Mammary epithelial cell (primary cell): ENCODE results near the gene TMEM39A.

Source experiments
- EZH2 ChIP-seq: IDR thresholded peaks from 2 replicates; pipeline ENCODE4 v1.6.1; 2012; ENCODE audit warnings: low read length, inconsistent platforms, borderline replicate concordance
- TF ChIP-seq, protein P1 (sequence below), 2 donors: IDR thresholded peaks in 1 of 2; conservative IDR thresholded peaks in 1 of 2; 2 replicates each; pipeline ENCODE4 v1.5.1; 2011 to 2012; ENCODE audit warnings: inconsistent platforms in 2 of 2, low read length in 2 of 2, mild to moderate bottlenecking in 2 of 2, control low read depth in 1 of 2, low read depth in 1 of 2; ENCODE audit not compliant: insufficient read depth in 1 of 2; ENCODE audit errors: extremely low read depth in 1 of 2

DNA sequence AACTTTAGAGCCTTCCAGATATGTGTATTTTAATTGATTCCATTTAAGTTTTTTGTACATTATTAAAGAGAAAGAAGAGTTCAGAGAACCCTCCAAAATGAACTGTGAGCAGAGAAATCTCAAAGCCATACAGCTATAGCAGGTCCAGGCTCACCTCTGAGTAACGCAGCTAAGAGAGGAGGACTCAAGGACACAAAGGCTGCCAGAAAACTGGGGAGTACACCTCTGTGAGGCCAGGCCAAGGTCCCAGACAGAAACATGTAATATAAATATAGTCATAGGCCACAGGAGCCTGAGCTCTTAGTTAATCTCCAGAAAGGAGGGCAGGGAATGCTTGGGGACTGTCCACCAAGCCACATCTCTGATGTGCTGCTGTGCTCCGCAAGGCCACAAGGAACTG is 66.5 kb downstream of the TMEM39A start:
- TF ChIP-seq, protein P1, sequence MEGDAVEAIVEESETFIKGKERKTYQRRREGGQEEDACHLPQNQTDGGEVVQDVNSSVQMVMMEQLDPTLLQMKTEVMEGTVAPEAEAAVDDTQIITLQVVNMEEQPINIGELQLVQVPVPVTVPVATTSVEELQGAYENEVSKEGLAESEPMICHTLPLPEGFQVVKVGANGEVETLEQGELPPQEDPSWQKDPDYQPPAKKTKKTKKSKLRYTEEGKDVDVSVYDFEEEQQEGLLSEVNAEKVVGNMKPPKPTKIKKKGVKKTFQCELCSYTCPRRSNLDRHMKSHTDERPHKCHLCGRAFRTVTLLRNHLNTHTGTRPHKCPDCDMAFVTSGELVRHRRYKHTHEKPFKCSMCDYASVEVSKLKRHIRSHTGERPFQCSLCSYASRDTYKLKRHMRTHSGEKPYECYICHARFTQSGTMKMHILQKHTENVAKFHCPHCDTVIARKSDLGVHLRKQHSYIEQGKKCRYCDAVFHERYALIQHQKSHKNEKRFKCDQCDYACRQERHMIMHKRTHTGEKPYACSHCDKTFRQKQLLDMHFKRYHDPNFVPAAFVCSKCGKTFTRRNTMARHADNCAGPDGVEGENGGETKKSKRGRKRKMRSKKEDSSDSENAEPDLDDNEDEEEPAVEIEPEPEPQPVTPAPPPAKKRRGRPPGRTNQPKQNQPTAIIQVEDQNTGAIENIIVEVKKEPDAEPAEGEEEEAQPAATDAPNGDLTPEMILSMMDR (conservative IDR thresholded peaks at IDR 0.05 in 1 of 2, IDR thresholded peaks at IDR 0.05 in 1 of 2; ENCODE audit: extremely low read depth in 1 of 2, insufficient read depth in 1 of 2, low read depth in 1 of 2, low read length in 2 of 2): no peak
- no peak for TF ChIP-seq EZH2
